Progenitor cell of endocrine pancreas (in vitro differentiated cells): ENCODE results near the gene CCDC81. TPM values are rescaled to one million over a fixed set of nuclear protein-coding genes. Genes with fewer than 3 reads are reported as not detected.

ENCODE experiments used
- DNase-seq: peaks from one replicate; pipeline ENCODE4 v3.0.0; 2021; ENCODE audit warnings: low spot score; ENCODE audit not compliant: unreplicated experiment
- H3K27ac Mint-ChIP-seq: 2 replicates; pipeline ENCODE4 v1.8.0; 2021; ENCODE audit warnings: mild to moderate bottlenecking, moderate library complexity, mixed read lengths
- H3K27me3 Mint-ChIP-seq: 2 replicates; pipeline ENCODE4 v1.8.0; 2021; ENCODE audit warnings: mixed read lengths
- H3K36me3 Mint-ChIP-seq: 2 replicates; pipeline ENCODE4 v1.8.0; 2022; ENCODE audit warnings: mixed read lengths; ENCODE audit not compliant: insufficient read depth
- H3K4me1 Mint-ChIP-seq: 2 replicates; pipeline ENCODE4 v1.8.0; 2021; ENCODE audit warnings: low read depth, mixed read lengths
- H3K4me3 Mint-ChIP-seq: 2 replicates; pipeline ENCODE4 v1.8.0; 2021; ENCODE audit warnings: low read depth, mild to moderate bottlenecking, moderate library complexity, mixed read lengths
- H3K9me3 Mint-ChIP-seq: 2 replicates; pipeline ENCODE4 v1.8.0; 2021; ENCODE audit warnings: low read depth, mixed read lengths
- CTCF ChIP-seq: fragments of 200-600 bp; sonication (generic); IDR thresholded peaks from one replicate; pipeline ENCODE4 v1.5.0; 2021; ENCODE audit warnings: antibody characterized with exemption, mild to moderate bottlenecking; ENCODE audit not compliant: unreplicated experiment
- total RNA-seq: library from RNA; stranded (reverse); gene quantifications from 2 replicates; pipeline ENCODE4 v1.2.1, GENCODE V29; 2021

The CCDC81 gene
- total RNA-seq, 1 donor from 2014 or later: 1.3 TPM

DNA sequence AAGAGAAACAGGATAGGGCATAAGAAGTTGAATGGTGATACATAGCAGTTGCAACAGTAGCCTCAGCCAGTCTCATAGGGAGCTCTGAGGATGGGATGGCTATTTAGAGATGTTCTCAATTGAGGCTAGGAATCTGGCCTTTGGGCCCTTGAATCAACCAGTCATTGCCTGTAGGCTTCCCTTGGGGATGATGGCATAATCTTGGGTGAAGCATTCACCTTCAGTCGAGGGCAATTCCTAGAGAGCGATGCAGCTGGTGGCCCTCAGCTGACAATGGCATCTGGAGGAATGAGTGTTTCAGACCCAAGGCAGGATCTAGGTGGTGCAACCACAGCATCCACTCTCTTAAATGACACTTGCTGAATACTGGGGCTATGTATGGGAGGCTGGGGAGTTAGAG, 61.0 kb downstream of the CCDC81 start:
- peaks cover 12% of the 10 kb centered on the region for H3K36me3 Mint-ChIP-seq
- H3K4me1 Mint-ChIP-seq: peaks cover 5% of the 10 kb centered on the region
- H3K9me3 Mint-ChIP-seq: peaks cover 11% of the 10 kb centered on the region
- TF ChIP-seq CTCF: no peak
- H3K4me3 Mint-ChIP-seq: no peak overlapping the region
- no peaks in the 10 kb centered on the region for H3K27me3 Mint-ChIP-seq
- DNase-seq: no peak
- H3K27ac Mint-ChIP-seq: no peak overlapping the region

DNA sequence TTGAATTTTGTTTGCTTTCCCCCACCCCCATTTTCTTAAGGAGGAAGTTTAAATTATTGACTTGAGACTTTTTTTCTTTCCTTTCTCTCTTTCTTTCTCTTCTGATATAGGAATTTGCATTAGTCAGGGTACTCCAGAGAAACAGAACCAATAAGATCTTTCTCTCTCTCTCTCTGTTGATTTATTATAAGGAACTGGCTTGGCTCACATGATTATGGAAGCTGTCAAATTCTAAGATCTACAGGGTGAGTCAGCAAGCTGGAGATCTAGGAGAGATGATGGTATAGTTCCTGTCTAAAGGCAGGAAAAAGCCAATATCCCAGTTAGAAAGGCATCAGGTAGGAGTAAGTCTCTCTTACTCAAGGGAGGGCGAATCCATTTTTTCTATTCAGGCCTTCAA, 64.0 kb downstream of the CCDC81 start:
- H3K36me3 Mint-ChIP-seq: no peaks in the 10 kb centered on the region
- H3K4me1 Mint-ChIP-seq: peaks cover 5% of the 10 kb centered on the region

DNA sequence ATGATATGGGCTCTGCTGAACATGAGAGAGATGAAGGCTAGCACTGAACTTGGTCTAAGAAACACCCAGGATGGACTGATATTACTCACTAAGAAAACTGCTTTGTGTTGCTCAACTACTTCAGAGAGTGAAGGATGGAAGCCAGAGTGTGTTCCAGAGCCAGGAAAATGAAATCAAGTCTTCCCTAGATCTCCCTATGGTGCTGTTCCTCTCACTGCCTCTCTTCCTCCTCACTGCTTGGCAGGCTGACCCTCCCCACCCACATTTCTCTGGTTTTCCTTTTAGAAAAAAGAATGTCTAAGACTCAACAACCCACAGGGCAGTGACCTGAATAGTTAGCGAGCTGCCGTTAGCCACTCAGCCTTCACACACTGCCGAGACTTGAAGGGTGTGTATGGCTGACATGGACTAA, 65.6 kb downstream of the CCDC81 start:
- DNase-seq: no peak
- H3K4me3 Mint-ChIP-seq: no peak overlapping the region
- no peaks in the 10 kb centered on the region for H3K36me3 Mint-ChIP-seq
- peaks cover 5% of the 10 kb centered on the region for H3K4me1 Mint-ChIP-seq
- H3K9me3 Mint-ChIP-seq: no peaks in the 10 kb centered on the region
- no peak for TF ChIP-seq CTCF
- no peaks in the 10 kb centered on the region for H3K27me3 Mint-ChIP-seq
- H3K27ac Mint-ChIP-seq: no peak overlapping the region

More for the DNA sequence above, 64.0 kb downstream of the CCDC81 start:
- Mint-ChIP-seq H3K27me3 (no peaks in the 10 kb centered on the region), H3K9me3 (no peaks in the 10 kb centered on the region), H3K27ac (no peak overlapping the region), H3K4me3 (no peak overlapping the region)
- DNase-seq: no peak
- no peak for TF ChIP-seq CTCF

GRCh38 chr11:86440843-86441242, 66.2 kb downstream of the CCDC81 start:
- Mint-ChIP-seq H3K27ac (no peak overlapping the region), H3K9me3 (no peaks in the 10 kb centered on the region), H3K27me3 (no peaks in the 10 kb centered on the region), H3K4me3 (no peak overlapping the region), H3K36me3 (no peaks in the 10 kb centered on the region), H3K4me1 (peaks cover 5% of the 10 kb centered on the region)
- TF ChIP-seq CTCF: no peak
- no peak for DNase-seq

GRCh38 chr11:86442420-86442819, 67.7 kb downstream of the CCDC81 start:
- no peaks in the 10 kb centered on the region for H3K27me3 Mint-ChIP-seq
- TF ChIP-seq CTCF: no peak
- no peak overlapping the region for H3K4me3 Mint-ChIP-seq
- no peaks in the 10 kb centered on the region for H3K36me3 Mint-ChIP-seq
- no peaks in the 10 kb centered on the region for H3K9me3 Mint-ChIP-seq
- H3K27ac Mint-ChIP-seq: no peak overlapping the region
- H3K4me1 Mint-ChIP-seq: peaks cover 5% of the 10 kb centered on the region
- no peak for DNase-seq
